Stimulated activated CD4-positive, alpha-beta T cell treated with anti-CD3 and anti-CD28 coated beads, Interleukin-1b, Interleukin-23, amount 100 ng/mL, for 48 hours (primary cell): Measurements from ENCODE around the gene TNFRSF18.

Source experiments
- DNase-seq: peaks from one replicate; pipeline ENCODE4 v3.0.0-alpha.2; 2020

The TNFRSF18 gene

DNA sequence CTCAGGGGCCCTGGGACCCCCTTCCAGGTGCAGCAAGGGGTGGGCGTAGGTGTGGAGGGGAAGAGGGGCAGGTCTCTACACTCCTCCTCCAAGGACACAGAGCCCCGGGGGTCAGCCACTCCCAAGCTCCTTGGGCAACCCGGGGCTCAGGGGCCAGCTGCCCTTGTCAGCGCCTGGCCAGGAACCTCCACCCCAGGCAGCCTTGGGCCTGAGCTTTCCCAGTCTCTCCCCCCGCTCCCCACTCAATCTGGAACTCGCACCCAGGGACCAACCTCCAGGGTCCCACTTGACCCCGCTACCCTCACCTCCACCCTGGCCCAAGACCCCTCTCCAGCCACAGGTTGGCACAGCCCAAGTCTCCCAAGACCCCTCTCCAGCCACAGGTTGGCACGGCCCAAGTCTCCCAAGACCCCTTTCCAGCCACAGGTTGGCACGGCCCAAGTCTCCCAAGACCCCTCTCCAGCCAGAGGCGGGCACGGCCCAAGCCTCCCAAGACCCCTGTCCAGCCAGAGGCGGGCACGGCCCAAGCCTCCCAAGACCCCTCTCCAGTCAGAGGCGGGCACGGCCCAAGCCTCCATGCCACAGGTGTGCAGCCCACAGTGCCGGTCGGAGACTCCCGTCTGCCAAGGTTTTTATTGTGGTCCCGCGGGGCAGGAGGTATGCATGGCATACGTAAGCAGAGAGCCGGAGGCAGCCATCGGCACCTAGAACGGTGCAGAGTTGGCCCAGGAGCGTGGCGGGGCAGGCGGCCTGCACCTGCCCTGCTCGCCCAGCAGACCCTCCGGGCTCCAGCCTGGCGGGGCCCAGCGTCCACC is 4.5 kb upstream of the TNFRSF18 start:
- DNase-seq: peak; percentile 1

DNA sequence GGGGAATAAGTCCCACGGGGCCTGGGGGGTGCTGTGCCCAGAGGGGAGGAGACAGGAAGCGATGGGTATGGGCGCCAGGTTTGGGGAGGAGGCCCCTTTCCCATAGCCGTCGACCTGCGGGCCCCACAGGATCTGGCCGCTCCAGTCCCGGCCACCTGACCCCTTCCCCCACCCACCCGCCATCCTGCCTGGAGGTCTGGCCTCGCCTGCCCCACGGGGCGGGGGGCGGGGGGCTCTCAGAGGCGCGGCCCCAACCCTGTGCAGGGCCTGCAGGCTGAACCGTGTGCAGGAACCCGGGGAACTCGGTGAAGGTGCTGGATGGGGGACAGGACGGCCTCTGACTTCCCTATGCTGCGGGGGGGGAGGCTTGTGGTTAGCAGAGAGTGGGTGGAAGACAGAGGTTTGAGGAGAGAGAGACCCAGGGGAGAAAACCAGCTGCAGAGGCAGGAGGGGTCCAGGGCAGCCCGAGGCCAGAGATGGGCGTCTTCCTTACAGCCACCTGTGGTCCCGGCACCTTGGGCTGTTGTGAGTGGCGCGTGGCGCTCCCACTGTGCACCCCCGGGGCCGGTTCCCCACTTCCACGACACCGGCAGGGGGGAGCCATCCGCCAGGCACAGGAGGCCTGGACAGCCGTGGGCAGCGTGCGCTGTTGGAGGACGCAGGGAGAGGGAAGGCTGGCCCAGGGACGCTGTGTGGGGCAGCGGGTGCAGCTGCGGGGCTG is 2.5 kb upstream of the TNFRSF18 start:
- DNase-seq: peak; percentile 58

DNA sequence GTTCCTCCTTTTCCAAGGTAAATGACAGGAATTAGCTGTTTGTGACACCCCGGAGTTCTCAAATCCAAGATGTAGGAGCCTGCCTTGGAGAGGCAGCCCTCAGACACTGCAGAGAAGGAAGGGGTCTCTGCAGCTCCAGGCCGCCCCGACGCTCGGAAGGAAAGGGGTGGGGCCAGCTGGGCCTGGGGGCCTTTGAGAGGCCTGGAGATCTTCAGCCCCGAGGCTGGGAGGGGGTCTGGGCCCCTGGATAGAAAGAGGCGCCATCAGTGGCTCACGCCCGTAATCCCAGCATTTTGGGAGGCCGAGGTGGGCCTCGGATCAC is 1.1 kb upstream of the TNFRSF18 start:
- DNase-seq: no peak

DNA sequence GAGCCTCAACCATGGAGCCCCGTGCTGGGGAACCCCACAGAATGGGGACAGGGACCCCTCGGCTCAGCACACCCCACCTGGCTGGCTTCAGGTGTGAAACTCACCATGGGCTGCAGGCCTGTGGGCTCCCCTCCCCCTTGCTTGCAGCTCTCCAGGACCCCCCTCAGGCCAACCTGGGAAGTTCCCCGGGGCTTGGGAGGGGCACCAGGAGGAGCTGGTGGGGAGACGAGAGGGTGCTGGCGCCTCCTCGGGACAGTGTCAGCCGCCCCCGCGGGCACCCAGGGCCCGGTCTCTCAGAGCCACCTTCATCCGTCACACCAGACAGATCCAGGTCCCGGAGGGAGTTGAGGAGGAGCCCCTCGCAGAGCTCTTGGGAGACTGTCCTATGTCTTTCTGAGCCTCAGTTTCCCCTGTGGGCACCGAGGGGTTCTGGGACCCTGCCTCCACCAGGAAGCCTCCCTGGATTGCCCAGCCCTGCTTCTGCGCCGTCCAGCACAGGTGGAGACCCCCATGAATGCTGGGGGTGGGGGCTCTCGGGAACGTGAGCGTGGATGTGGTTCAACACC is 657 bp upstream of the TNFRSF18 start:
- DNase-seq: peak; percentile 10

DNA sequence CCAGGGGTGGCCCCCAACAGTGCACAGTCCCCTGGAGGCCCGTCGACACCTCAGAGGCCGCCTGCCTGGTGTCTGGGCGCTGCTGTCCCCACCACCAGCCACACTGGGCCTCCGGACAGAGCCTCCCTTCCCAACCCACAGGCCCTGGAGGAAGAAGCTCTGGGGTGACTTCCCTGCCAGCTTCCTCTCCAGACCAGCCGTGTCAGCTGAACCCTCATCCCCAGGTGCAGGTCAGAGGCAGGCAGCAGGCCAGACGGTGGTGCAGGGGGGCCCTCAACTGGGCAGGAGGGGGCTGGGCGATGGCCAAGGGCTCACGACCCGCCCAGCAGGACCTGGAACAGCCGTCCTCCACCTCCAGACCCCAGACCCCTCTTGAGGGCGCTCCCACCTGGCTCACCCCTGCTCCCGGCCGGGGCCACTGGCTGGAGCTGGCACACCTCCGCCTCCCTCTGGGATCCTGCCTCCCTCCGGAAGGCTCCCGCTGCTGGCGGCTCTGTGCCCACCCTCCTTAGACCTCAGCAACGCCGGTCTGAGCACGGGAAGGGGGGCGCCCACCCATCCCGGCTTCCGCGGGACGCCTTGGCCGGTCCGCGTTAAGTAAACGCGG is 520 bp downstream of the TNFRSF18 start:
- DNase-seq: peak; percentile 6

DNA sequence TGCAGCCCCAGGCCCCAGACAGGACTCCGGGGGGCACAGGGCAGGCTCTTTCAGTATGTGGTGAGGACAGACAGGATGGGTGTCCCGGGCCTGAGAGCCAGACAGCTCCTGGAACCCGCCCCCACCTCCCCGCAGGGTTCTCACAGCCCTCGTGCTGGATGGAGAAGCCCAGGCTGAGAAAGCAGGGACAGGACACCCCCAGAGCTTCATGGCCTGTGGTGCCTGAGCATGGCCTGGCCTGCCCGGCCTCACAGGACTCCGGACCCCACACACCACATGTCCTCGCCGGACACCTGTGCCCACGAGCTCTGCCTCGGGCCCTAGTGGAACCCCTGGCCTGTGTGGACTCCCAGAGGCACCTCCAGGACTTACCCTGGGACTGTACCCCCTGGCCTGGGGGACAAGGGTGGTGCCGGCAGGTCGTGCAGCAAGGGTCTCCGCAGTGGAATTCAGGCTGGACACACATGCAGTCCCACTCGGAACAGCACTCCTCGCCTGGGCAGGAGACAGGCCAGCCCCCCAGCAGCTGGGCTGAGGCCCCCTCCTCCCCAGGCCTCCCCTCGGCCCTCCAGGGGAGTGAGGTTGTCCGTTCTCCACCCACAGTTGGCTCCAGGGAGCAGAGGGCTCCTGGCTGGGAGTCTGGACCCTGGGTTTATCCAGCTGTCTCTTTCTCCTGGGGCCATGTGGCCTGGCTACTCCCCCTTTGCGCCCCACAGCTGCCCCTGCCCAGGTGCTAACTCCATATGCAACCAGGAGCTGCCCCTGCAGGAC is 1.2 kb downstream of the TNFRSF18 start:
- peak; percentile 4 for DNase-seq

DNA sequence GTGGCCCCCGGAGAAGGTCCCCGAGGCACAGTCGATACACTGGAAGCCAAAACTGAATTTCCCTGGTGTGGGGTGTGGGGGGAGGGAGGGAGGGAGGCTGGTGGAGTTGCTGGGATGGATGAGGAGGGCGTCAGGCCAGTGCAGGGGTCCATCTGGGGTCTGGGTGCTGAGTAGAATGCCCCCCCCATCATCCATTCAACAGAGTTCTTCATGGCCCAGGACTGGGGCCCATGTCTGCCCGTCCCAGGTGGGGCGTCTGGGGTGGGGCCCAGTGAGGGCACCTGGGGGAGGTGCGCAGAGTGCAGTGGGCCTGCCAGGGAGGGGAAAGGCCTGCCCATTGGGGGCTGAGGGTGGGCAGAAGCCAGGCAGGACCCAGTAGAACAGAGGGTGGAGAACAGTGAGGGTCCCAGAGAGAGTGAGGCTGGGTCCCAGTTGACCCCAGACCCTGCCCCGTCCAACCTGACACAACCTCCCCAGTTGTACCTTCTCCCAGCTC is 1.9 kb downstream of the TNFRSF18 start:
- no peak for DNase-seq

DNA sequence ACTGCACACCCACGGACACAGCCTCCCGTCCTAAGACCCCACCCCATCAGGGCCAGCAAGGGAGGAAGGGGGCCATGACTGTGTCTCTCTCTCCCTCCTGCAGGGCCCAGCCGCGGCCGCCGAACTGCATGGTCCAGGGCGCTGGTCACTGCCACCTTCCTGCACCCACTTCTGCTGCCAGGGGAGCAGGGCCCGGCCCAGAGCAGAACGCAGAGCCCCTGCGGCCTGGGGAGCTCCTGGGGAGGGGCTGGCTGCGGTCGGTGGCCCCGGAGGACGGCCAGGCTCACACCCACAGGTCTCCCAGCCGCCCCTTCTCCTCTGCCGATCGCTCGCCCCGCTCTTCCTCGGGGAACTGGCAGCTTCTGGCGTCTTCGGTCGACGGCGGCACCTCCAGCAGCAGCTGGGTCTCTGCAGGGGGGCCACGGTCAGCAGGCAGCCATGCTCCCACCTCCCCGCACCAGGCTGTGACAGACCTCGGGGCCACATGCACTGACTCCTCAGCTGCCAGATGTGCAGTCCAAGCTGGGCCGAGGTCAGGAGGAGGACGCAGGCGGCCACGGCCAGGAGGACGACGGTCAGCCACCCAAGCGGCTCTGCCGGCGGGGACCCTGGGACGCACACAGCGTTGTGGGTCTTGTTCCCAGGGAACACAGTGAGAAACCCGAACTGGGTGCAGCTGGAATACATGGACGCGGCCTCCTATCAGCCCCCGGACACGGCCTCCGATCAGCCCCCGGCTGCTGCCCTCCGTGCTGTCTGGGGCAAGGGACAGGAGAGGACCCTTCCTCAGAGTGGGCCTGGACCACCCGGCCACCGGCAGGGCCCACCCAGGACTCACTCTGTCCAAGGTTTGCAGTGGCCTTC is 2.6 kb downstream of the TNFRSF18 start:
- peak; percentile 1 for DNase-seq

DNA sequence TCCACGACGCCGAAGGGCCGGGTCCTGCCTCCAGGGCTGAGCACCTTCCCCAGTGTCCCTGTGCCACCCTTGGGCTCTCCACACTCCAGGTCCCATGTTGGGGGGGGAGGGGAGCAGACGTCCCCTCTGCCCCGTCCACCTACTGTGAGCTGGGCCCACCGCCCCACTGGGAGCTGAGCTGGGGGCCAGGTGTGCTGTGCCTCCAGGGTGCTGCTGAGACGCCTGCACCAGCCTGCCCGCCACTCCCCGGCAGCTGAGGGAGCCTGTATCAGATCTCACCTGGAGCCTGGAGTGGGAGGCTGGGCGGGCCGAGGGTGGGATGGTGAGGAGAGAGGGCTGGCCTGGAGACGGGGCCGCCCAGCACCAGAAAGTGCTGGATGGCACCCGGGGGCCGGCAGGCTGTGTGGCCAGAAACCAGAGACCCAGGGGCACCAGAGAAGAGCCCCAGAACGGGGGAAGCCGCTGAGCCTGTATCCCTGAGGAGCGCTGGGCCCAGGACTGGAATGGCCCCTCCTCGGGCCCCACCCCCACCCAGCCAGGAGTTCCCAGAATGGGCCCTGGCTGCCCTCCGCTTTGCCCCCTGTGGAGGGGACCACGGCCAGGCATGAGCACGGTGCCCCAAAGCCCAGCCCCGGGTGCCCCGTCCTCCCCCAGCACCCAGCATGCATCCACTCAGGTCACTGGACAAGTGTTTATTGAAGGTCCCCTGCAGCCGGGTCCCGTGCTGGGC is 3.4 kb downstream of the TNFRSF18 start:
- DNase-seq: peak; percentile 2

DNA sequence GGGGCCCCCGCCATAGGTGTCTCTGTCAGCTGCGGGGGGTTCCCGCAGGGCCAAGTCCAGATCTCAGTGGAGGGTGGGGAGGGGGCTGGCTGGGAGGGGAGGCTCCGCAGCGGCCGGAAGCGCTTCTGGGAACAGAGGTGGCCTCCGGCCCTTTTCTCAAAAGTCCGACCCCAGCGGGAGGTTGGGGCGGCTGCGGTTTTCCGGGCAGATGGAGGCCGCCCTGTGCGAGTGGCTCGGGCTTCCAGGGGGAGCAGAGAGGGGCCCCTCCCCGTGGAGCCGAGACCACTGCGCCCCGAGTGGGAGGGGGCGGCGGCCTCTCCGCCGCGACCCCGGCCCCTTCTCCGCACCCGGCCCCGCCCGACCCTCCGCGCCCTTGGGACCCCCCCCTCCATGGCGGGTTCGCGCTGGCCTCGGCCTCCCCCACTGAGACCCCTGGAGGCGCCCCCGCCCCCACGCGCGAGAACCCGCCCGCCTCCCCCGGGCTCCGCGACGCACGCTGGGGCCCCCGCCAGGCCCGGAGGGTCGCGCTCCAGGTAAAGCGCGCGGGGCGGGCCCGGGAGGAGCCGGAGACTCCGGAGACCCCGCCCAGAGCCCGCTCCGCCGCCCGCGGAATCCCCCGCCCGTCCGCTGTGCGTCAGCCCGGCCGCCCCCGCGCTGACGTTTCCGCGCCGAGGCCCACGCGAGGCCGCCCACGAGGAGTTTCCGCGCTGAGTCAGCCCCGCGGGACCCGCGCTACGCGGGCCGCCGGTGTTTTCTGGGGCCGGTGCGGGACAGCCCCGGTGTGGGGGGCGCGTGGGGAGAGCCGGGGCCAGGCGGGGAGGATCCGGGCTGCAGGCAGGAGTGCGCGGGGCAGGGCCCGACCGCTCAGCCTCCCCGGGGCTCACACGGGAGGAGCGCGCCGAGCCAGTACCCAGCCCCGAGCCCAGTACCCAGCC is 5.2 kb downstream of the TNFRSF18 start:
- DNase-seq: peak; percentile 85

DNA sequence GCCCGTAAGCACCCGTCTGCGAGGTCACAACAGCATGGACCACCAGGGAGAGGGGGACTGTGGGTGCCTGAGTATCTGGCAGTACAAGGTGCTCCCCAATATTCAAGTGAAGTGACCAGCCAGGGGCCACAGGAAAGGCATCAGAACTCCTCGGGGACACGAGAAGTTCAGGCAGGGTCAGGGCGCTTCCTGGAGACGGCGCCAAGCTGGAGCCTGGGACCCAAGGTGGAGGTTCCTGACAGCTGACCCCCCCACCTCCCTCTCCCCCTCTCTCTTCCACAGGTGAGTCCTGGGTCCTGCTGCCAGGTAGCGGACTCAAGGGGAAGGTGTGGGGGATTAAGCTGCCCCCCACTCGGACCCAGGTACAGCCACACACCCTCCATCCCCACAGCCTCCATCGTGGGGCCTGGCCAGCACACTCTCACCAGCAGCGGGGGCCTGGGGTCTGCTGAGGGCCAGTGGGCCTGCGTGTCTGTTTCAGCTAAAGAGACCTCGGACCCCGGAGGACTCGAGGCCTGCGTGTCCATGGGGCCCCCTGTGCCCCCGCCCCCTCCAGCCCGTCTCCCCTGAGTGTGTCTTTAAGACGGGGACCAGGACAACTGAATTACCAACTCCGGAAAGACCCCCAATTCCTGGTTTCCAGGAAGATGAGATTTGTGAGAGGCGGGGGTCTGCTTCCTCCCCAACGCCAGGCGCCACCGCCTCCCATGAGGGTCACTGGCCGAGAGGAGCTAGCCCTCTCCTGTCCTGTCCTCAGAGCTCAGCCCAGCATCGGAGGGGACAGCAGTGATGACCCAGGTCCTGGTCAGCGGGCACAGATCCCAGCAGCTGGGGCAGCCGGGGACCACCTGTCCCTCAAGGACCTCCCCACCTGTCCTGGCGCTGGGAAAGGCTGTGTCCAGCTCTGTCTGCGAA is 6.2 kb downstream of the TNFRSF18 start:
- peak; percentile 1 for DNase-seq

DNA sequence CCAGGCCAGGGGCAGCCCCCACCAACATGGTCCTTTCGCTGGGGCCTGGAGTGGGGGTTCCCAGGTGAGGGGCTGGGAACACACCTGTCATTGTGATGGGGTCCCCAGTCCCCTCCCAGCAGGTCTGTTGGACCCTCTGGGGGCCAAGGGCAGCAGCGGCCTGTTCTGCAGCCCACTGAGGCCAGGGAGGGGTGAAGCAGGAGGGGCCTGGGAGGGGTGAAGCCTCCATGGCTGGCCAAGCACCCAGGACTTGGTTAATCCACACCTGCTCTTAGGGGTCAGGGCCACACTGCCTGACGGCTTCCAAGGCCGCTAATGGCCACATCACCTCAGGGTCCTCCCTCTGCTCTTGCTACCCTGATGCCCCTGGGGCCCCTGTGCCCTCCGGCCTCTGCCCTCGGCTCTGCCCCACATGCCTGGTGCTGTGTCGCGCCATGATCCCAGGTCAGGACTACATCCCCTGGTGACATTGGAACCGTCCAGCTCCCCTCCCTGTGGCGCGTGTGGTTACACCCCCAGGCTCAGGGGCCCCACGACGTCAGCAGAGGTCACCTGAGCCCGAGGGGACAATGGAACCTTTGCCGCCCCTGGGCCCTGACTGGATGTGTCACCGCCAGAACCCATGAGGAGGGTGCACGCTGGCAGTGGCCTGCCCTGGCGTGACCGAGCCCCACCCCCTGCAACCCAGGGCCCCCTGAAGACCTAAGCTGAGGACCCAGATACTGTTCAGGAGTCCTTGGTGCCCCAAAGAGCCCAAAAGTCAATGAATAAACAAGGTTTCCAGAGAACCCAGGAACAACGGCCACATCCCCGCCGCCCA is 7.0 kb downstream of the TNFRSF18 start:
- DNase-seq: peak; percentile 4

DNA sequence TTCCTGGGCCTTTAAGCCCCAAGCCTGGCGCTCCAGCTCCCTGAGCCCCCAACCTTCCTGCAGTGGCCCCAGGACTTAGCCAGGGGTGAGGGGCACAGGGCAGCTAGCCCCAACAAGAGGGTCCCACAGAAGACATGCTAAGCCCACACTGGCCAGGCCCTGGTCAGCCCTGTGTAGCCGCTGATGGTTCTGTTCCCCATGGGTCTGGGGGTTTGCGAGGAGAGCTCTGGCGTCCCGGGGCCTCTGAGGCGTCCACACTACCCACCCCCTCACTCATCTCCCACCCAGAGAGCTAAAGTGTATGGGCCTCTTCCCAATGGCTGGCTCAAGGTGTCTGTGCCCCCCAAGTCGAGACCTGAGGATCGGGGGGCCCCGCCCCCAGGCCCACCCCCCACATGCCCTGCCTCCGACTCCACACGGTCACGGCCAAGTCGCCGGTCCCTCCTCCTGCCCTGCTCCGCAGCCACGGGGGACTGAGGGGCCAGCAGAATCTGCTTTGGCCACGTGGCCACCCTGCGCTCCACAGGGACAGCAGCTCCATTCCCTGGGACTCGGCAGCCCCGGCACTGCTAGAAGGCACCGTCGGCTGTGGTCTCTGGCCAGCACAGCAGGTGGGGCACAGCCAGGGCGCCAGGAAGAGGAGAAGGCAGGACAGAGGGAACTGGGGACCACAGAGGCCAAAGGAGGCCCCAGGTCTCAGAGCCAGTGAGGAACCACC is 7.8 kb downstream of the TNFRSF18 start:
- peak; percentile 1 for DNase-seq

DNA sequence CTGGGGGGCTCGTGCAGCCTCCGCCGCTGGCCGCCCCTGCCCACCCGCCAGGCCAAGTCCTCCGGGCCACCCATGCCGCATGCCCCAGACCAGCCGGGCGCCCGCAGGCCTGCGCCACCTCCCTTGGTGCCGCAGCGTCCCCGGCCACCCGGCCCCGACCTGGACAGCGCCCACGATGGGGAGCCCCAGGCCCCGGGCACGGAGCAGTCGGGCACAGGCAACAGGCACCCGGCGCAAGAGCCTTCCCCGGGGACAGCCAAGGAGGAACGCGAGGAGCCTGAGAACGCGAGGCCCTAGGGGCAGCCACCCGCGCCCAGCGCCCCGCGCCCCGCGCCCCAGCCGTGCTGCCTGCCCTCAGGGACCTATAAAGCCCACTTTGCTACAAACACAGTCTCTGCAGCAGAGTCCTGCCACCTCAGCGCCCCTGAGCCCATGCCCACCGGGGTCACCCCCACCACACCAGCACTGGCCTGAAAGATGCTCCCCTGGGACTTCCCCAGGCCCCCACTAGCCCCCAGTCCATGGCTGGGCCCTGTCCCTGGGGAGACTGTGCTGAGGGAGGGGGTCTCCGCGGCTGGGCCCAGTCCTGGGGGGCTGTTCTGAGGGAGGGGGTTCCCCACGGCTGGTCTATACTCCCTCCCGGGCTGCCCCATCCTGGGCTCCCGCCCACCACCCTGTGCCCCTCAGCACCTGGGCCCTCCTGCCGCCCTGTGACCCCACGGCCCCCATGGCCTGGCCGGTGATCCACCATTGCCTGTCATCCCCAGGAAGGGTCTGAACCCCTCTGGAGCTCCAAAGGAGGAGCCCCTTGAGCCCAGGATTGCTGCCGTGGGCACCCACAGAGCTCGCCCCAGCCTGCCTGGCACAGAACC is 8.6 kb downstream of the TNFRSF18 start:
- peak; percentile 1 for DNase-seq

DNA sequence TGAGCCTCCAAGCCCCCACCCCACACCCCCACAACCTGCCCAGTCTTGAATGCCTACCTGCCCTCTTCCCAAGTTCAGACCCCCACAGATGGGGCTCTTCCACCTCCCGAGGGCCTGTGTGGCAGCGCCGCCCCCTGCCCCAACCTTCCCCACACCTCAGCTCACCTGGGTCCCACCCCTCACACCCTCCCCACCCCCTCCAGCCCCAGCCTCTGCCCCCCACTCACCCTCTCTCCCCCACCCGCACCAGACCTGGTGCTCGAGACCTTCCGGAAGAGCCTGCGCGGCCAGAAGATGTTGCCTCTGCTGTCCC is 9.2 kb downstream of the TNFRSF18 start:
- no peak for DNase-seq
